ENCODE data around the gene FHAD1. TPM values are rescaled to one million over a fixed set of nuclear protein-coding genes. Genes with fewer than 3 reads are reported as not detected.

The FHAD1 gene
- total and polyA plus RNA-seq, 9 of the 15 experiments (the other 6 are each of a cell fraction or from before 2014, with no cell fraction given) = 0.32 to 2.1 (median 1.5) TPM; not detected in 1

DNA sequence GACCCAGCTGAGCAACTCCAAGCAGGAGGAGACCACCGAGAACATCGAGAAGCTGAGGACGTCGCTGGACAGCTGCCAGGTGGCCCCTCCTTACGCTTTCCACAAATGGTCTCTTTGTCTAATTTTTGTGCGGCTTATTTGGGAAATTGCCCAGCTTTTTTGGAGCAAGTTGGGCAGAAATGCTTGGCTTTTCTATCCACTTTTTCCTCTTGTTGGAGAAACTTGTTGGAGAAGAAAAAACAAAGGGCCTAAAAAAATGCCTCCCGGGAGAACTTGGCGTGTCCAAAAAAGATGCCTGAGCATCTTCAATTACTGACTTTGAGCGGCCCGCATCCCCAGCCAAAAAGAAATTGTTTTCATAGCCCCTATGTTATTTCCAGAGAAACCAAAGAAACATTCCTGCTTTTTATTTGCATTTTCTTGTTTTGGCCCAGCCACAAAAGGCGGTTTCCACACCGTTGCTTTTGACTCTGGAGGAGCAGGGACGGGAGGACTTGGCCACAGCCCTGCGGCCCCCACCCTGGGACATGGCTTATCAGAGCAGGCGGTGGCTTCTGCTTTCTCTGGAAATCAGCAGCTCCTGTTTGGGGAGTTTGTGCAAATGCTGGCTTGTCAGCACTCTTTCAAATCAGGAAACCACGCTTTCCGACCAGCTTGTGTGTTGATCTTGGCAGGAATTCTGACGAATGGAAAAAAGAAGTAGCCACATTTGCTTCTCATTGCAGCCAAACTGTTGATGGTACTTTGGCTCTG, 81.5 kb downstream of the FHAD1 start (continued):
- TF ChIP-seq EP300 (IDR thresholded peaks at IDR 0.05; ENCODE audit: low read length) = no peak
- no peak for TF ChIP-seq ZNF830 (CRISPR knock-in tag; IDR thresholded peaks at IDR 0.05)
- TF ChIP-seq, protein P1, sequence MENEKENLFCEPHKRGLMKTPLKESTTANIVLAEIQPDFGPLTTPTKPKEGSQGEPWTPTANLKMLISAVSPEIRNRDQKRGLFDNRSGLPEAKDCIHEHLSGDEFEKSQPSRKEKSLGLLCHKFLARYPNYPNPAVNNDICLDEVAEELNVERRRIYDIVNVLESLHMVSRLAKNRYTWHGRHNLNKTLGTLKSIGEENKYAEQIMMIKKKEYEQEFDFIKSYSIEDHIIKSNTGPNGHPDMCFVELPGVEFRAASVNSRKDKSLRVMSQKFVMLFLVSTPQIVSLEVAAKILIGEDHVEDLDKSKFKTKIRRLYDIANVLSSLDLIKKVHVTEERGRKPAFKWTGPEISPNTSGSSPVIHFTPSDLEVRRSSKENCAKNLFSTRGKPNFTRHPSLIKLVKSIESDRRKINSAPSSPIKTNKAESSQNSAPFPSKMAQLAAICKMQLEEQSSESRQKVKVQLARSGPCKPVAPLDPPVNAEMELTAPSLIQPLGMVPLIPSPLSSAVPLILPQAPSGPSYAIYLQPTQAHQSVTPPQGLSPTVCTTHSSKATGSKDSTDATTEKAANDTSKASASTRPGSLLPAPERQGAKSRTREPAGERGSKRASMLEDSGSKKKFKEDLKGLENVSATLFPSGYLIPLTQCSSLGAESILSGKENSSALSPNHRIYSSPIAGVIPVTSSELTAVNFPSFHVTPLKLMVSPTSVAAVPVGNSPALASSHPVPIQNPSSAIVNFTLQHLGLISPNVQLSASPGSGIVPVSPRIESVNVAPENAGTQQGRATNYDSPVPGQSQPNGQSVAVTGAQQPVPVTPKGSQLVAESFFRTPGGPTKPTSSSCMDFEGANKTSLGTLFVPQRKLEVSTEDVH (IDR thresholded peaks at IDR 0.05; ENCODE audit: low read depth, partially characterized antibody) = no peak
- no peak for TF ChIP-seq ZNF124 (CRISPR knock-in tag; IDR thresholded peaks at IDR 0.05)
- no peak for TF ChIP-seq NR3C1 (CRISPR knock-in tag; IDR thresholded peaks at IDR 0.05)
- TF ChIP-seq, protein P2, sequence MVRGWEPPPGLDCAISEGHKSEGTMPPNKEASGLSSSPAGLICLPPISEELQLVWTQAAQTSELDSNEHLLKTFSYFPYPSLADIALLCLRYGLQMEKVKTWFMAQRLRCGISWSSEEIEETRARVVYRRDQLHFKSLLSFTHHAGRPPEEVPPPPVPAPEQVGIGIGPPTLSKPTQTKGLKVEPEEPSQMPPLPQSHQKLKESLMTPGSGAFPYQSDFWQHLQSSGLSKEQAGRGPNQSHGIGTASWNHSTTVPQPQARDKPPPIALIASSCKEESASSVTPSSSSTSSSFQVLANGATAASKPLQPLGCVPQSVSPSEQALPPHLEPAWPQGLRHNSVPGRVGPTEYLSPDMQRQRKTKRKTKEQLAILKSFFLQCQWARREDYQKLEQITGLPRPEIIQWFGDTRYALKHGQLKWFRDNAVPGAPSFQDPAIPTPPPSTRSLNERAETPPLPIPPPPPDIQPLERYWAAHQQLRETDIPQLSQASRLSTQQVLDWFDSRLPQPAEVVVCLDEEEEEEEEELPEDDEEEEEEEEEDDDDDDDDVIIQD (CRISPR knock-in tag; IDR thresholded peaks at IDR 0.05) = no peak
- peak; percentile 36; the same call in 1 of the 2 replicates for TF ChIP-seq CBFA2T2 (conservative IDR thresholded peaks at IDR 0.05)
- TF ChIP-seq, protein P3, sequence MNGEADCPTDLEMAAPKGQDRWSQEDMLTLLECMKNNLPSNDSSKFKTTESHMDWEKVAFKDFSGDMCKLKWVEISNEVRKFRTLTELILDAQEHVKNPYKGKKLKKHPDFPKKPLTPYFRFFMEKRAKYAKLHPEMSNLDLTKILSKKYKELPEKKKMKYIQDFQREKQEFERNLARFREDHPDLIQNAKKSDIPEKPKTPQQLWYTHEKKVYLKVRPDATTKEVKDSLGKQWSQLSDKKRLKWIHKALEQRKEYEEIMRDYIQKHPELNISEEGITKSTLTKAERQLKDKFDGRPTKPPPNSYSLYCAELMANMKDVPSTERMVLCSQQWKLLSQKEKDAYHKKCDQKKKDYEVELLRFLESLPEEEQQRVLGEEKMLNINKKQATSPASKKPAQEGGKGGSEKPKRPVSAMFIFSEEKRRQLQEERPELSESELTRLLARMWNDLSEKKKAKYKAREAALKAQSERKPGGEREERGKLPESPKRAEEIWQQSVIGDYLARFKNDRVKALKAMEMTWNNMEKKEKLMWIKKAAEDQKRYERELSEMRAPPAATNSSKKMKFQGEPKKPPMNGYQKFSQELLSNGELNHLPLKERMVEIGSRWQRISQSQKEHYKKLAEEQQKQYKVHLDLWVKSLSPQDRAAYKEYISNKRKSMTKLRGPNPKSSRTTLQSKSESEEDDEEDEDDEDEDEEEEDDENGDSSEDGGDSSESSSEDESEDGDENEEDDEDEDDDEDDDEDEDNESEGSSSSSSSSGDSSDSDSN (IDR thresholded peaks at IDR 0.05; ENCODE audit: borderline replicate concordance in 1 of 2, low read depth in 2 of 2, low read length in 2 of 2) = peak; percentile 61 to 86; a peak in 2 of 4 replicates
- no peak for TF ChIP-seq NR2C1 (IDR thresholded peaks at IDR 0.05)
- no peak for TF ChIP-seq NR2C1 (tag; IDR thresholded peaks at IDR 0.05)
- TF ChIP-seq, protein P4, sequence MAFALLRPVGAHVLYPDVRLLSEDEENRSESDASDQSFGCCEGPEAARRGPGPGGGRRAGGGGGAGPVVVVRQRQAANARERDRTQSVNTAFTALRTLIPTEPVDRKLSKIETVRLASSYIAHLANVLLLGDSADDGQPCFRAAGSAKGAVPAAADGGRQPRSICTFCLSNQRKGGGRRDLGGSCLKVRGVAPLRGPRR (CRISPR knock-in tag; IDR thresholded peaks at IDR 0.05) = no peak
- TF ChIP-seq PTTG1 (tag; IDR thresholded peaks at IDR 0.05; ENCODE audit: low read depth) = no peak
- TF ChIP-seq, protein P5, sequence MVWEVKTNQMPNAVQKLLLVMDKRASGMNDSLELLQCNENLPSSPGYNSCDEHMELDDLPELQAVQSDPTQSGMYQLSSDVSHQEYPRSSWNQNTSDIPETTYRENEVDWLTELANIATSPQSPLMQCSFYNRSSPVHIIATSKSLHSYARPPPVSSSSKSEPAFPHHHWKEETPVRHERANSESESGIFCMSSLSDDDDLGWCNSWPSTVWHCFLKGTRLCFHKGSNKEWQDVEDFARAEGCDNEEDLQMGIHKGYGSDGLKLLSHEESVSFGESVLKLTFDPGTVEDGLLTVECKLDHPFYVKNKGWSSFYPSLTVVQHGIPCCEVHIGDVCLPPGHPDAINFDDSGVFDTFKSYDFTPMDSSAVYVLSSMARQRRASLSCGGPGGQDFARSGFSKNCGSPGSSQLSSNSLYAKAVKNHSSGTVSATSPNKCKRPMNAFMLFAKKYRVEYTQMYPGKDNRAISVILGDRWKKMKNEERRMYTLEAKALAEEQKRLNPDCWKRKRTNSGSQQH (CRISPR knock-in tag; IDR thresholded peaks at IDR 0.05) = no peak
- no peak for TF ChIP-seq NFIX (CRISPR knock-in tag; IDR thresholded peaks at IDR 0.05; ENCODE audit: low read depth)
- TF ChIP-seq MAFG (tag; conservative IDR thresholded peaks at IDR 0.05) = peak; percentile 47
- TF ChIP-seq SLC30A9 (CRISPR knock-in tag; IDR thresholded peaks at IDR 0.05) = no peak
- TF ChIP-seq KAT7 (CRISPR knock-in tag; IDR thresholded peaks at IDR 0.05; ENCODE audit: borderline replicate concordance) = peak; percentile 56; the same call in 1 of the 2 replicates

Data from K562 (cell line).